Muscle layer of duodenum (tissue), 2 donors: Measurements from ENCODE around the gene PARP1.

Experiments used
- H3K27ac ChIP-seq: one replicate; pipeline ENCODE4 v1.7.0; 2013; ENCODE audit warnings: mild to moderate bottlenecking, low read length
- H3K27me3 ChIP-seq: one replicate; pipeline ENCODE4 v1.7.0; 2013; ENCODE audit warnings: low read depth, mild to moderate bottlenecking, control low read depth, low read length
- H3K36me3 ChIP-seq, 2 donors: one replicate each; pipeline ENCODE4 v1.7.0; 2013; ENCODE audit warnings: low read length in 2 of 2, control low read depth in 1 of 2, mild to moderate bottlenecking in 1 of 2; ENCODE audit not compliant: insufficient read depth in 2 of 2, control insufficient read depth in 1 of 2
- H3K4me1 ChIP-seq, 2 donors: one replicate each; pipeline ENCODE4 v1.7.0; 2013; ENCODE audit warnings: low read length in 2 of 2, mild to moderate bottlenecking in 2 of 2, control low read depth in 1 of 2, moderate library complexity in 1 of 2; ENCODE audit not compliant: insufficient read depth in 2 of 2, control insufficient read depth in 1 of 2
- H3K4me3 ChIP-seq, 2 donors: one replicate each; pipeline ENCODE4 v1.7.0; 2013; ENCODE audit warnings: low read length in 2 of 2, low read depth in 1 of 2, mild to moderate bottlenecking in 1 of 2
- H3K9me3 ChIP-seq, 2 donors: one replicate each; pipeline ENCODE4 v1.7.0; 2013; ENCODE audit warnings: low read length in 2 of 2, control low read depth in 1 of 2, mild to moderate bottlenecking in 1 of 2; ENCODE audit not compliant: control insufficient read depth in 1 of 2
- donor health status: healthy.

The PARP1 gene

DNA sequence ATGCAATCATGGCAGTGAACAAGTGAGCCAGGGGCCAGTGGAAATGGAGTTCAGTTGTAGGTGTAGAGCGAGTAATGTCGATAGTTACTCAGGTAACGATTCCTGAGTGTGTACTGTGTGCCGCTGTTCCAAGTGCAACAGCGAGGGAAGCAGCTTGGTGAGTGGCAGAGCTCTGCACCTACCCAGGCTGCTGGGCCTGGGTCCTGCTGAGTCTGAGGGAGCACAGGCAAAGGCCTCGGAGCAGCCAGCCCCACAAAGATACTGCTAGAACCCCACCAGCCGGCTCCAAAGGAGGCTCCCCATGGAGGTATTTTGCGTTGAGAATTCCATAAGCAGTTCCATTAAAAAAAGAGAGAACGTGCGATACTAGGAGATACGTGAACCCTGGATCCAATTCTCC is 23.2 kb downstream of the PARP1 start:
- Histone ChIP-seq H3K27ac (no peak overlapping the region), H3K36me3 (peaks cover 88 to 100% of the 10 kb centered on the region in 2 donors), H3K27me3 (no peaks in the 10 kb centered on the region), H3K9me3 (no peaks in the 10 kb centered on the region), H3K4me1 (no peaks in the 10 kb centered on the region), H3K4me3 (no peak overlapping the region)

DNA sequence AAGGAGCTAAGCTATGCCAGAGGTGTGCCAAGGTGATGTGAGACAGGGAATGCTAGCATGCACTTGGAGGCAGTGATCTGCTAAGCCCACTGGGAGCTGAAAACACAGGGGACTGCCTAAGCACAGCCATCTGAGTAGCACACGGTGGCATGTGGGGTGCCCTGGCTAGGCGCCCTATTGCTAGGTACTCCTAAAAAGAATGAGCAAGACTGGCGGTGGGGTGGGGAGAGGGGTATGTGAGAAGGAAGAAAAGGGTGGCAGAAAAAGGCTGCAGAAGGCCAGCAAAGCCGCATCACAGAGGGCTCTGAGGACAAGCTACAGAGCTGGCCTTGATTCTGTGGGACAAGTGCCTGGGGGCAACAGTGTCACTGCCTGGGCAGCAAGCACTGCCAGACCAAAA is 23.9 kb downstream of the PARP1 start:
- no peaks in the 10 kb centered on the region for H3K4me1 ChIP-seq

DNA sequence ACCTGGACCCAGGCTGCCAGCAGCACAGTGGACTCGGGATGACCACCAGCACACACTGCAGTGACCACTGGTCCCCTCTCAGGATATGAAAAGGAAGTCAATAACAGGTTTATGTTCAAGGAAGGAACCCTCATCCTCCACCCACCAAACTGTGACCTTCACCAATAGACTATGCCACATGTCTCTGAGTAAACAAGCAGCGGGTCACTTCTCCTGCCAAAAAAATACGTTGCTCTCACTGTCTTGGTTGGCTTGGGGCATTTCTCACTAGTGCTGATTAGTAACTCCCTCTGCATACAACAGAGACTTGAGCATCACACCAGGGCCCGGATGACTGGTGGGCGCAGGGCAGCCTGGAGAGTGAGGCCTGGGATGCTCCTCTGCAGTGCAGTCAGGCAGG is 25.9 kb downstream of the PARP1 start:
- Histone ChIP-seq H3K4me3 (no peak overlapping the region), H3K9me3 (no peaks in the 10 kb centered on the region), H3K4me1 (no peaks in the 10 kb centered on the region), H3K27ac (no peak overlapping the region), H3K27me3 (no peaks in the 10 kb centered on the region), H3K36me3 (peaks cover 87 to 99% of the 10 kb centered on the region in 2 donors)

More for the DNA sequence above, 23.9 kb downstream of the PARP1 start:
- Histone ChIP-seq H3K36me3 (peaks cover 88 to 100% of the 10 kb centered on the region in 2 donors), H3K9me3 (no peaks in the 10 kb centered on the region), H3K27ac (no peak overlapping the region), H3K4me3 (no peak overlapping the region), H3K27me3 (no peaks in the 10 kb centered on the region)

DNA sequence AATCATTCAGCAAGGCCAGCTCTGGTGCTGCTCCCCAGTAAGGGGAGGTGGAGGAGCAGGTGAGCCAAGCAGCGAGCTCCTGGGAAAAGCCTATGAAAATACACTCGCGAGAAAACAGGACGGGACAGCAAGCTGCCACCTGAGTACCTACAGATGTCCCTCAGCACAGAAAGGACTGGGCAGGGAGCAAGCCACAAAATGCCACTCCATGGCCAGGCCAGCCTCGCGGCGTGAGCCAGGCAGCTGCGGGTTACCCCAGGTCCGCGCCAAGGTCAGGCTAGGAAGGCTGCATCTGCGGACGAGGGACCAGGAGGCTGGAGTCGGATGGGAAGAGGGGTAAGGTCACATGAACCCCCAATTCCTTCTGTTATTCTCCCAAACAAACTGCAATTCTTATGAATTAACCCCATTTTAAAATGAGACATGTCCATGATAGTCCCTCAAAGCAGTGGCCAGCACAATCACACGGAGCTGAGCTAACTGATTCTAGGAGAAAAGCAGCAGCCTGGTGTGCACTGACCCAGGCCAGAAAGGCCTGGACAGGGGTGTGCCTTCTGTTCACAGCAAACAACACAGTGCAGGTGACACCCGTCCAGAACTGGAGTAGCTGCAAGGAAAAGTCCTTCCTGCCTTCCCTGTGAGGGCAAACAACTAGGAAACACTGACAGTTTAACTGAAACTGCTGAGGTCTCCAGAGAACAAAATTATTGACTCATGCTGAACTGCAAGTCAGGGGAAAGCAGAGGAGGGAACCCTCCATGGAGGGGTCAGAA is 26.5 kb downstream of the PARP1 start:
- H3K4me1 ChIP-seq, result no peaks in the 10 kb centered on the region
- no peak overlapping the region for H3K4me3 ChIP-seq
- H3K27me3 ChIP-seq, result no peaks in the 10 kb centered on the region
- peaks cover 90 to 99% of the 10 kb centered on the region in 2 donors for H3K36me3 ChIP-seq
- no peaks in the 10 kb centered on the region for H3K9me3 ChIP-seq
- H3K27ac ChIP-seq, result no peak overlapping the region

DNA sequence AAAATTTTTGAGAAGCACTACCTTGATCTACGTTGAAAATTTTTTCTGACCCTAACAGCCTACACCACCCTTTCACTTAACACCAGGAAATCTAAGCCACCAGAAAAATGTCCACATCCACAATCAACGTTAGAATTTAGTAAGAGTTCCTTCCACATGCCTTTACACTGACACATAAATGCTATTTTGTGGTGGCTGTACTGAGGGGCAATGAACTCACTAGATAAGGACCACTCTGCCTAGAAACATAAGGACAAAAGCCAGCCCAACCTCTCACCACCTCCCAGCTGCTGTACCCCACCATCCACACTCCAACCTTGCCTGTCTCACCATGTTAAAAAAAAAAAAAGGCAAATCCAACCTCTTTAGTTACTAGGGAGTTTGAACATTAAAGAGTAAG is 29.8 kb downstream of the PARP1 start:
- Histone ChIP-seq H3K27ac (no peak overlapping the region), H3K27me3 (no peaks in the 10 kb centered on the region), H3K9me3 (no peaks in the 10 kb centered on the region), H3K4me1 (no peaks in the 10 kb centered on the region), H3K4me3 (no peak overlapping the region), H3K36me3 (peaks cover 91 to 98% of the 10 kb centered on the region in 2 donors)

DNA sequence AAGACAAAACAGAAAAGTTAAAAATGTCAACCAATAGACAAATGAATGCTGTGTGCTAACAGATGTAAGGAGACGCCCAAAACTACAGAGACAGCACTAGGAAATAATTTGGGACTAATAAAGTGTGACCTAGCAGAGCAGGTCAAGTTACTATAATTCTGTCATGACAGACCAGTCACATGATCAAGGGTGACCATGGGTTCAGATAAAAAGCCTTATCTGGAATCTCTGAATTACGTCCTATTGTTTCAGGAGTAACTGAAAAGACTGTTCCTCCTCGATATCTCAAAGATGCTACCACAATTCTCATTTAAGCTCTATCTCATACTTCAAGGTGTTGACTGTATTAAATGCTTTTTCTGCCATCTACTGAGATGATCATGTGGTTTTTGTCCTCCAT is 31.6 kb downstream of the PARP1 start:
- Histone ChIP-seq H3K4me1 (no peaks in the 10 kb centered on the region), H3K4me3 (no peak overlapping the region), H3K27ac (no peak overlapping the region), H3K36me3 (peaks cover 83 to 98% of the 10 kb centered on the region in 2 donors), H3K27me3 (no peaks in the 10 kb centered on the region), H3K9me3 (no peaks in the 10 kb centered on the region)

DNA sequence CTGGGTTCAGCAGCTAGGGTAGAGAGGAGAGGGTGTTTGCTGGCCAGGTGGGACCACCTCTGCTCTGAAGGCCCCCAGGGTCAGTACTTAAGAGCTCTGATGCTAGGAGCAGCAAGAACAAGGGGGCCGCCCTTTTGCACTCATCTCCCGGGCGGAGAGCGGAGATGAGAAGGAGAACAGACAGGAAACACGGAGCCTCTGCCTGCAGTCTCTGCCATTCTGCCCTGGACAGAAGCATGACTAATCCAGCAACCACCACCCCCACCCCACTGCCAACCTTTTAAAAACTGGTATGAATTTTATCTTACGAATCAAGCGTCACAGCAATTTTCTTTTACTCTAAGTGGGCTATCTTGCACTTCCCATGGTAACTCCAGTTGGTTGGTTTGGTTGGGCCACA is 34.5 kb downstream of the PARP1 start:
- Histone ChIP-seq H3K27me3 (no peaks in the 10 kb centered on the region), H3K4me3 (no peak overlapping the region), H3K4me1 (no peaks in the 10 kb centered on the region), H3K36me3 (peaks cover 78 to 96% of the 10 kb centered on the region in 2 donors), H3K9me3 (no peaks in the 10 kb centered on the region), H3K27ac (no peak overlapping the region)

DNA sequence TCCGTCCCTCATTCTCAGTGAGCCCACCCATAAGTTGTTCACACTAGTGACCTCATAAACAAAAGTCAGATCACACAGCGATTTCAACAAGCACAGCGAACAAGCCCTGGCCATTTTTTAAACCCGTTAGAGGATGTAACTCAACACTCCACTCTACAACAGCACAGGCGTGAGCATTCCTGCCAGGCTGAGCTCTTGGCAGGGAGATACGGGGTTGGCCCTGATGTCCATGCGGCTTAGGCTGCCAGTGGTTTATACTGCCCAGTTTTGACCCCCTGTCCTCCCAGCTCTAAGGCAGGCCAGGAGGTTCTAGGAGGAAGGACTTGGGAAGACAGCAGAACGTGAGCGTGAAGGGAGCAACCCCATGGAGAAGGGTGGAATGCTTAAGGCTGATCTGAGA is 35.0 kb downstream of the PARP1 start:
- H3K4me3 ChIP-seq, result no peak overlapping the region
- no peaks in the 10 kb centered on the region for H3K9me3 ChIP-seq
- no peaks in the 10 kb centered on the region for H3K27me3 ChIP-seq
- H3K4me1 ChIP-seq, result no peaks in the 10 kb centered on the region
- peaks cover 78 to 96% of the 10 kb centered on the region in 2 donors for H3K36me3 ChIP-seq
- H3K27ac ChIP-seq, result no peak overlapping the region

DNA sequence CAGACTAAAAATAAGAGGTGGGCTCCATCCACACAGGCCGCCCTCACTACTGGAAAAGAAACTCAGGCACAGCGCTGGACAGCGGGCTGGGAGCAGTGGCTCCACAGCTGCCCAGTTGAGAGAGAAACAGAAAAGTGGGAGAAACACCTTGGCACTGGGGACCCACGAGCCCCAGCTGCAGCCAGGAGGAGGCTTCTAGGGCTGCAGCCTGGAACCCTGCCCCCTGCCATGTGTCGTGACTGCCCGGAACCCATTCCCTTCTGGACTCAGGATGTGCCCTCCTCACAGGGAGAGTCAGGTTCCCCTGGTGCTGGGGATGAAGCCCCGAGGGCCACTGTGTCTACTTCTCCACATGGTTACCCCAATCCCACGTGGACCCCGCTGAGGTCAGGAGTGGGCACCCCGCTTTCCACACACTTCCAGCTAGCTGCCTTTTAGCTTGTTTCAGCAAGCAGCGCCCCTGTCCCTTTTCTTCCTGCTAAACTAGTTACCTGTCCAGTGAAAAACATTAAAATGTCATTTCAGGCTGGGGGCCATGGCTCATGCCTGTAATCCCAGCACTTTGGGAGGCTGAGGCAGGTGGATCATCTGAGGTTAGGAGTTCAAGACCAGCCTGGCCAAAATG is 35.9 kb downstream of the PARP1 start:
- no peak overlapping the region for H3K27ac ChIP-seq
- no peaks in the 10 kb centered on the region for H3K27me3 ChIP-seq
- H3K4me3 ChIP-seq, result no peak overlapping the region
- peaks cover 80 to 97% of the 10 kb centered on the region in 2 donors for H3K36me3 ChIP-seq
- H3K9me3 ChIP-seq, result no peaks in the 10 kb centered on the region
- no peaks in the 10 kb centered on the region for H3K4me1 ChIP-seq

DNA sequence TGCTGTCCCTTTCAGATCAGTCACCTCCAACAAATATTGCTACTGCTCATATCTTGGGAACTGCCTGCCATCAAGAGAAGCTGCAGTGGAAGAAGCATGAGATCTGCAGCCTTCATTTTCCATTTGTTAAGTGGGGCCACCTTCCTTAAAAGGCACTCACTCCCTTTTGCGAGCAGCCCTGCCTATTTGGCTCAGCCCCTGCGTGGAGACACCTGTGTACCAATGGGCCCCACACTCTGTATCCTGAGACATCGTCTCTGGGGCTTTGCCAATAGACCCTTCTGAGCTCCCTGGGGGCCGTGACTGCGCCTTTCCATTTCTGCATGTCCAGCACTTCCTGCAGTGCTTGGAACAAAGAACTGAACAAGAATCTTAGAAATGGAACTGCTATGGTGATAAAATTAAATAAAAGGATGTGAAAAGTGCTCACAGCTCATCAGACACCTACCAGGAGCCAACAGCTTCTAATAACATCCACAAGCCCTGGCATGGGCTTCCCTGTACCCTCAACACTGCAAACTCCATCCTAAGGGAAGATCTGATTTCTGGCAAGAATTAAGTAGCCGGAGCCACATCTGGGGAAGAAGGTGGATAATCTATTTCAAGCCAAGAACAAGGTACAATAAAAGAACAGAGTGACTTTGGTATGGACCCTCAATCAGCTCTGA is 36.7 kb downstream of the PARP1 start:
- Histone ChIP-seq H3K9me3 (no peaks in the 10 kb centered on the region), H3K4me1 (no peaks in the 10 kb centered on the region), H3K36me3 (peaks cover 80 to 97% of the 10 kb centered on the region in 2 donors), H3K27ac (no peak overlapping the region), H3K27me3 (no peaks in the 10 kb centered on the region), H3K4me3 (no peak overlapping the region)

DNA sequence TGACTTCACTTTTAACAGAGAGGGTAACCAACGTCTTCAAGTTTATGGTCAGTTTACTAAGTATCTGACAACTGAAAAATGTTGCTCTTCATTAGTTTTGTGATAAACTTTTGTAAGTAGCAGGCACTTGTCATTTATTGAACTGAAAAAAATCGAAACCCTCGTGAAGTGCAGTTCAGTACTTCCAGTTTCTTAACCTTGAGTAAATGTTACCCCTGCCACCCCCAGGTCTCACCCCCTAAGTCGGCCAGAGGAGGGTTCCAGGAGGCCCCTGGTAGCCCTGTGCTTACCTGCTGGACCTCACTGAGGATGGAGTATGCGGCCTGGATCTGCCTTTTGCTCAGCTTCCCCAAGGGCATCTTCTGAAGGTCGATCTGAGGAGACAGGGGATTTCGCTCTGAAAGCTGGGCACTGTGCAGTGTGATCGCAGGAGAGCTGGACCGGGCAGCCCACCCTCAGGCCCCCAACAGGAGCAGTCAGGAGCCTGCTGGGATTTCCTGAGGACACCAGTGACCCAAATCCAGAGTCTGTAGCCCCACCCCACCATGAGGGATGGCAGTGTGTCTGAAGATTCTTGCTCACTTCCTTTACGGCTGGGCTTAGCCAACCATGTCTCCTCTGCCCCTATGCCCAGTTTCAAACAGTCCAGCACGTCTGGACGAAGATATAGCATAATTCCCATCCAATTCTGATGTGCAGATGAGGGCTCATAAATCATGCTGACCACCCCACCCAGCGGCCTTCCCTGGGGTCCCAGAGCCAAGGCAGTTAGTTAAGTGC is 37.6 kb downstream of the PARP1 start:
- Histone ChIP-seq H3K27ac (no peak overlapping the region), H3K36me3 (peaks cover 79 to 97% of the 10 kb centered on the region in 2 donors), H3K9me3 (no peaks in the 10 kb centered on the region), H3K27me3 (no peaks in the 10 kb centered on the region), H3K4me3 (no peak overlapping the region), H3K4me1 (no peaks in the 10 kb centered on the region)
